ENCODE results near the gene DTNA.

Gene DTNA

GRCh38 chr18:34803877-34804400, 93.8 kb downstream of the DTNA start:
- DNase-seq (ENCODE audit: low read depth), result no peak

GRCh38 chr18:34805103-34805877, 95.2 kb downstream of the DTNA start:
- no peak for TF ChIP-seq CTCF (IDR thresholded peaks at IDR 0.05; ENCODE audit: low read length, missing control alignments)
- H3K4me3 ChIP-seq (replicated peaks; ENCODE audit: low read depth, low read length), result no peak overlapping the region
- no peak for DNase-seq (ENCODE audit: low read depth)

More at GRCh38 chr18:34803877-34804400, 93.8 kb downstream of the DTNA start:
- TF ChIP-seq CTCF (IDR thresholded peaks at IDR 0.05; ENCODE audit: low read length, missing control alignments), result no peak
- no peak overlapping the region for H3K4me3 ChIP-seq (replicated peaks; ENCODE audit: low read depth, low read length)

- DNase-seq (ENCODE audit: low read depth), result no peak
- H3K4me3 ChIP-seq (replicated peaks; ENCODE audit: low read depth, low read length), result no peak overlapping the region
- no peak for TF ChIP-seq CTCF (IDR thresholded peaks at IDR 0.05; ENCODE audit: low read length, missing control alignments)
Measured at GRCh38 chr18:34805878-34806351, 95.8 kb downstream of the DTNA start.

- peak; percentile 6 for DNase-seq (ENCODE audit: low read depth)
- TF ChIP-seq CTCF (IDR thresholded peaks at IDR 0.05; ENCODE audit: low read length, missing control alignments), result no peak
- no peak overlapping the region for H3K4me3 ChIP-seq (replicated peaks; ENCODE audit: low read depth, low read length)
Measured at GRCh38 chr18:34806527-34806926, 96.4 kb downstream of the DTNA start.

GRCh38 chr18:34807106-34807796, 97.2 kb downstream of the DTNA start:
- DNase-seq (ENCODE audit: low read depth), result no peak
- H3K4me3 ChIP-seq (replicated peaks; ENCODE audit: low read depth, low read length), result no peak overlapping the region
- TF ChIP-seq CTCF (IDR thresholded peaks at IDR 0.05; ENCODE audit: low read length, missing control alignments), result no peak

- TF ChIP-seq CTCF (IDR thresholded peaks at IDR 0.05; ENCODE audit: low read length, missing control alignments), result no peak
- DNase-seq (ENCODE audit: low read depth), result no peak
Measured at GRCh38 chr18:34808389-34808788, 98.3 kb downstream of the DTNA start.

More at GRCh38 chr18:34808389-34808788, 98.3 kb downstream of the DTNA start:
- H3K4me3 ChIP-seq (replicated peaks; ENCODE audit: low read depth, low read length), result no peak overlapping the region
